ENCODE measurements around the gene PABPC1L2B.
"Not testable (repeated sequence)": the region's sequence is repeated elsewhere in the genome, so short reads cannot be mapped to it uniquely, and the experiment has no call there.

The PABPC1L2B gene

GRCh38 chrX:73002733-73003132 is at the start of gene PABPC1L2B:
Gene PABPC1L2B, plus strand, starts transcription at chrX:73002939. Its CDS starts 704 bp downstream, at chrX:73003643.
- not testable (repeated sequence) for DNase-seq (ENCODE audit: low read depth)

GRCh38 chrX:72959971-72960370 is 42.8 kb upstream of the PABPC1L2B start:
- DNase-seq (ENCODE audit: low read depth) = not testable (repeated sequence)

GRCh38 chrX:72971859-72972258 is 30.9 kb upstream of the PABPC1L2B start:
- DNase-seq (ENCODE audit: low read depth) = not testable (repeated sequence)

- not testable (repeated sequence) for DNase-seq (ENCODE audit: low read depth)
Observed at GRCh38 chrX:72974885-72975284, 27.9 kb upstream of the PABPC1L2B start.

- not testable (repeated sequence) for DNase-seq (ENCODE audit: low read depth)
Observed at GRCh38 chrX:72980894-72981469, 21.8 kb upstream of the PABPC1L2B start.

- DNase-seq (ENCODE audit: low read depth) = not testable (repeated sequence)
Observed at GRCh38 chrX:73004032-73004431, 1.3 kb downstream of the PABPC1L2B start.

- no peak for DNase-seq (ENCODE audit: low read depth)
Observed at GRCh38 chrX:73021361-73022092, 18.8 kb downstream of the PABPC1L2B start.

- not testable (repeated sequence) for DNase-seq (ENCODE audit: low read depth)
Observed at GRCh38 chrX:73022093-73022445, 19.3 kb downstream of the PABPC1L2B start.

GRCh38 chrX:73028876-73029275 is 26.1 kb downstream of the PABPC1L2B start:
- no peak for DNase-seq (ENCODE audit: low read depth)
